SU-DHL-6 (cell line): Measurements from ENCODE around the gene NRG3.

Experiments used
- H2AFZ ChIP-seq: fragments of 200-600 bp; sonication (generic); 2 replicates; pipeline ENCODE4 v1.6.1; 2014; ENCODE audit warnings: low read depth, mild to moderate bottlenecking, moderate library complexity, mixed read lengths, antibody characterized with exemption, low read length; ENCODE audit not compliant: severe bottlenecking
- H3F3A ChIP-seq: fragments of 200-600 bp; shearing (Covaris generic); 2 replicates; pipeline ENCODE4 v1.6.0; 2016; ENCODE audit warnings: antibody characterized with exemption, mild to moderate bottlenecking; ENCODE audit not compliant: insufficient read depth
- H3K27ac ChIP-seq: fragments of 200-600 bp; sonication (generic); 2 replicates; pipeline ENCODE4 v1.5.1; 2016; ENCODE audit warnings: low read depth, mild to moderate bottlenecking, low read length, moderate library complexity, mixed read lengths
- H3K27me3 ChIP-seq: fragments of 200-600 bp; sonication (generic), shearing (Covaris generic); 2 replicates; pipeline ENCODE4 v1.6.0; 2014; ENCODE audit warnings: mild to moderate bottlenecking, low read length
- H3K36me3 ChIP-seq: fragments of 200-600 bp; sonication (generic); 2 replicates; pipeline ENCODE4 v1.6.1; 2014; ENCODE audit warnings: mild to moderate bottlenecking, low read length, mixed read lengths
- H3K4me2 ChIP-seq: fragments of 300-600, 200-600 bp; shearing (Covaris generic), sonication (generic); 2 replicates; pipeline ENCODE4 v1.6.0; 2014; ENCODE audit warnings: low read length, low read depth, mild to moderate bottlenecking; ENCODE audit not compliant: poor library complexity, severe bottlenecking
- H3K4me3 ChIP-seq: fragments of 200-600 bp; sonication (generic); 2 replicates; pipeline ENCODE4 v1.5.1; 2014; ENCODE audit warnings: antibody characterized with exemption, low read length, mild to moderate bottlenecking, mixed read lengths; ENCODE audit not compliant: insufficient read depth, poor library complexity, severe bottlenecking
- H3K79me2 ChIP-seq: fragments of 200-600 bp; sonication (generic); 2 replicates; pipeline ENCODE4 v1.6.1; 2014; ENCODE audit warnings: mild to moderate bottlenecking, low read length, moderate library complexity; ENCODE audit not compliant: insufficient read depth
- H3K9ac ChIP-seq: fragments of 200-600 bp; sonication (generic); 2 replicates; pipeline ENCODE4 v1.7.0; 2014; ENCODE audit warnings: mild to moderate bottlenecking, low read length
- H3K9me2 ChIP-seq: fragments of 200-600 bp; sonication (generic); replicated peaks from 2 replicates; pipeline ENCODE4 v1.6.1; 2014; ENCODE audit warnings: low read length; ENCODE audit not compliant: insufficient read depth
- H3K9me3 ChIP-seq: fragments of 200-600 bp; sonication (generic); 2 replicates; pipeline ENCODE4 v1.6.1; 2014; ENCODE audit warnings: low read length, mixed read lengths; ENCODE audit not compliant: insufficient read depth
- H4K20me1 ChIP-seq: fragments of 200-600 bp; sonication (generic); 2 replicates; pipeline ENCODE4 v1.6.1; 2014; ENCODE audit warnings: low read depth, mild to moderate bottlenecking, antibody characterized with exemption, low read length, moderate library complexity, mixed read lengths
- CTCF ChIP-seq: fragments of 200-600 bp; sonication (generic); IDR thresholded peaks from one replicate; pipeline ENCODE4 v1.5.1; 2017; ENCODE audit warnings: antibody characterized with exemption, mild to moderate bottlenecking, low read length, moderate library complexity; ENCODE audit not compliant: insufficient read depth, poor library complexity, severe bottlenecking
- EZH2phosphoT487 ChIP-seq: fragments of 200-600 bp; sonication (generic), shearing (Covaris generic); conservative IDR thresholded peaks from 2 replicates; pipeline ENCODE4 v1.6.1; 2018; ENCODE audit warnings: mild to moderate bottlenecking, antibody characterized with exemption, low read length, moderate library complexity, mixed read lengths

NRG3 gene

GRCh38 chr10:82211346-82211745 lies 336.4 kb downstream of the NRG3 start:
- no peak overlapping the region for H3K9ac ChIP-seq
- TF ChIP-seq CTCF, result no peak
- TF ChIP-seq EZH2phosphoT487, result no peak
- H3K9me2 ChIP-seq, result no peaks in the 10 kb centered on the region
- no peak overlapping the region for H3K27ac ChIP-seq
- no peaks in the 10 kb centered on the region for H4K20me1 ChIP-seq
- no peaks in the 10 kb centered on the region for H3K27me3 ChIP-seq
- no peak overlapping the region for H3K4me2 ChIP-seq
- H2AFZ ChIP-seq, result no peak overlapping the region
- no peaks in the 10 kb centered on the region for H3K9me3 ChIP-seq
- H3K4me3 ChIP-seq, result no peak overlapping the region
- H3K36me3 ChIP-seq, result no peaks in the 10 kb centered on the region
- H3K79me2 ChIP-seq, result no peaks in the 10 kb centered on the region
- no peaks in the 10 kb centered on the region for H3F3A ChIP-seq

- H3K4me3 ChIP-seq, result no peak overlapping the region
- no peaks in the 10 kb centered on the region for H3K36me3 ChIP-seq
- H3K27me3 ChIP-seq, result no peaks in the 10 kb centered on the region
- H3K27ac ChIP-seq, result no peak overlapping the region
- H3F3A ChIP-seq, result no peaks in the 10 kb centered on the region
- H3K9me2 ChIP-seq, result no peaks in the 10 kb centered on the region
- H2AFZ ChIP-seq, result no peak overlapping the region
- H3K4me2 ChIP-seq, result no peak overlapping the region
- H3K79me2 ChIP-seq, result no peaks in the 10 kb centered on the region
- H4K20me1 ChIP-seq, result no peaks in the 10 kb centered on the region
- H3K9me3 ChIP-seq, result no peaks in the 10 kb centered on the region
- TF ChIP-seq CTCF (no peak), EZH2phosphoT487 (no peak)
- no peak overlapping the region for H3K9ac ChIP-seq
Measured at GRCh38 chr10:82212753-82213152, 337.8 kb downstream of the NRG3 start.

- no peak overlapping the region for H3K4me2 ChIP-seq
- TF ChIP-seq CTCF, result no peak
- TF ChIP-seq EZH2phosphoT487, result no peak
- no peak overlapping the region for H3K9ac ChIP-seq
- H3K27ac ChIP-seq, result no peak overlapping the region
- no peaks in the 10 kb centered on the region for H3F3A ChIP-seq
- H3K36me3 ChIP-seq, result no peaks in the 10 kb centered on the region
- no peak overlapping the region for H2AFZ ChIP-seq
- H3K4me3 ChIP-seq, result no peak overlapping the region
- no peaks in the 10 kb centered on the region for H3K9me3 ChIP-seq
- H3K27me3 ChIP-seq, result no peaks in the 10 kb centered on the region
- H4K20me1 ChIP-seq, result no peaks in the 10 kb centered on the region
- H3K9me2 ChIP-seq, result no peaks in the 10 kb centered on the region
- no peaks in the 10 kb centered on the region for H3K79me2 ChIP-seq
Measured at GRCh38 chr10:82213784-82214183, 338.8 kb downstream of the NRG3 start.
